Chondrocyte (in vitro differentiated cells): Measurements from ENCODE around the gene FOXR1. TPM values are rescaled to one million over a fixed set of nuclear protein-coding genes. Genes with fewer than 3 reads are reported as not detected.

Source experiments
- DNase-seq: peaks from one replicate; pipeline ENCODE4 v3.0.0; 2021; ENCODE audit warnings: mixed read lengths, low spot score
- H3K27ac Mint-ChIP-seq: one replicate; pipeline ENCODE4 v1.8.0; 2021; ENCODE audit warnings: mild to moderate bottlenecking, moderate library complexity, mixed read lengths; ENCODE audit not compliant: unreplicated experiment
- H3K27me3 Mint-ChIP-seq: 2 replicates; pipeline ENCODE4 v1.8.0; 2021; ENCODE audit warnings: low read depth, mixed read lengths
- H3K36me3 Mint-ChIP-seq: 2 replicates; pipeline ENCODE4 v1.8.0; 2021; ENCODE audit warnings: low read depth, mixed read lengths
- H3K4me1 Mint-ChIP-seq: 2 replicates; pipeline ENCODE4 v1.8.0; 2021; ENCODE audit warnings: low read depth, mild to moderate bottlenecking, mixed read lengths
- H3K4me3 Mint-ChIP-seq: one replicate; pipeline ENCODE4 v1.8.0; 2021; ENCODE audit warnings: mild to moderate bottlenecking, moderate library complexity, mixed read lengths; ENCODE audit not compliant: unreplicated experiment
- H3K9me3 Mint-ChIP-seq: 2 replicates; pipeline ENCODE4 v1.8.0; 2021; ENCODE audit warnings: low read depth, mixed read lengths
- CTCF ChIP-seq: fragments of 200-600 bp; sonication (generic); IDR thresholded peaks from 2 replicates; pipeline ENCODE4 v1.5.0; 2021; ENCODE audit warnings: antibody characterized with exemption, mild to moderate bottlenecking, moderate library complexity
- total RNA-seq: library from RNA; stranded (reverse); gene quantifications from 3 replicates; pipeline ENCODE4 v1.2.1, GENCODE V29; 2021

FOXR1 gene
- total RNA-seq, 1 donor from 2014 or later, result not detected

GRCh38 chr11:118929501-118930093 lies 42.0 kb upstream of the FOXR1 start:
- H3K4me1 Mint-ChIP-seq, result peaks cover 32% of the 10 kb centered on the region
- H3K27ac Mint-ChIP-seq, result peak overlapping the region; percentile 83
- peak overlapping the region; percentile 88 for H3K4me3 Mint-ChIP-seq
- no peaks in the 10 kb centered on the region for H3K36me3 Mint-ChIP-seq
- no peak for DNase-seq
- TF ChIP-seq CTCF, result no peak
- no peaks in the 10 kb centered on the region for H3K9me3 Mint-ChIP-seq
- no peaks in the 10 kb centered on the region for H3K27me3 Mint-ChIP-seq

- TF ChIP-seq CTCF, result peak; percentile 96
- H3K9me3 Mint-ChIP-seq, result no peaks in the 10 kb centered on the region
- no peaks in the 10 kb centered on the region for H3K27me3 Mint-ChIP-seq
- H3K27ac Mint-ChIP-seq, result peak overlapping the region; percentile 83
- H3K36me3 Mint-ChIP-seq, result no peaks in the 10 kb centered on the region
- H3K4me1 Mint-ChIP-seq, result peaks cover 32% of the 10 kb centered on the region
- peak overlapping the region; percentile 88 for H3K4me3 Mint-ChIP-seq
- no peak for DNase-seq
Observed at GRCh38 chr11:118930094-118930712, 41.4 kb upstream of the FOXR1 start.

GRCh38 chr11:118931571-118931970 lies 40.0 kb upstream of the FOXR1 start:
- Mint-ChIP-seq H3K27ac (no peak overlapping the region), H3K36me3 (no peaks in the 10 kb centered on the region), H3K4me3 (no peak overlapping the region), H3K9me3 (no peaks in the 10 kb centered on the region), H3K27me3 (no peaks in the 10 kb centered on the region), H3K4me1 (peaks cover 27% of the 10 kb centered on the region)
- TF ChIP-seq CTCF, result no peak
- no peak for DNase-seq

- no peak for TF ChIP-seq CTCF
- H3K9me3 Mint-ChIP-seq, result no peaks in the 10 kb centered on the region
- no peak overlapping the region for H3K27ac Mint-ChIP-seq
Observed at GRCh38 chr11:118933486-118933885, 38.1 kb upstream of the FOXR1 start.

GRCh38 chr11:118935376-118935775 lies 36.2 kb upstream of the FOXR1 start:
- DNase-seq, result no peak
- peaks cover 21% of the 10 kb centered on the region for H3K4me1 Mint-ChIP-seq
- H3K9me3 Mint-ChIP-seq, result no peaks in the 10 kb centered on the region
- no peak overlapping the region for H3K27ac Mint-ChIP-seq
- no peaks in the 10 kb centered on the region for H3K36me3 Mint-ChIP-seq
- H3K27me3 Mint-ChIP-seq, result no peaks in the 10 kb centered on the region
- no peak for TF ChIP-seq CTCF
- H3K4me3 Mint-ChIP-seq, result no peak overlapping the region

More at GRCh38 chr11:118933486-118933885, 38.1 kb upstream of the FOXR1 start:
- Mint-ChIP-seq H3K36me3 (no peaks in the 10 kb centered on the region), H3K4me3 (no peak overlapping the region), H3K27me3 (no peaks in the 10 kb centered on the region), H3K4me1 (peaks cover 17% of the 10 kb centered on the region)
- no peak for DNase-seq
